DMS114 treated with DMSO at 0.1 percent for 48 hours (cell line): ENCODE results near the gene DPT.

ENCODE experiments used
- DNase-seq: peaks from one replicate; lab custom pipeline; 2025; ENCODE audit not compliant: unreplicated experiment; lab: John Stamatoyannopoulos, UW

DPT gene

DNA sequence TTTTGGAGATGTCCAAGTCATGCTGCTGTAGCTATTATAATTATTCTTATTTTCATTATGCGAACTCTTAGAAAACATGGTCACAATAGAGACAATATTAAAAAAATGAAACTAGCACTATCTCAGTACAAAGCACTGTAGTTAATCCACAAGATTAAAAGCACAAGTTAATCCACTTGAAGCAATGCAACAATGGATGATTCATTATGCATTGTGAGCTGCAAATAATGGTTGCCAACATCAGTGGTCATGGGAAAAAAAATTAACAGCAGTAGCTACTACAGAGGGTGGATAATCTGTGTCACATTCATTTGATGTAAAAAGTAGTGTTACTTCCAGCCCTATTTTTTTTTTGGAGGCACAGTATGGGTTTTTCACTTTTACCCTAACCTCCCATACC lies 56.7 kb downstream of the DPT start:
- no peak for DNase-seq

- no peak for DNase-seq
Observed at GRCh38 chr1:168671782-168672181, 57.2 kb downstream of the DPT start.

DNA sequence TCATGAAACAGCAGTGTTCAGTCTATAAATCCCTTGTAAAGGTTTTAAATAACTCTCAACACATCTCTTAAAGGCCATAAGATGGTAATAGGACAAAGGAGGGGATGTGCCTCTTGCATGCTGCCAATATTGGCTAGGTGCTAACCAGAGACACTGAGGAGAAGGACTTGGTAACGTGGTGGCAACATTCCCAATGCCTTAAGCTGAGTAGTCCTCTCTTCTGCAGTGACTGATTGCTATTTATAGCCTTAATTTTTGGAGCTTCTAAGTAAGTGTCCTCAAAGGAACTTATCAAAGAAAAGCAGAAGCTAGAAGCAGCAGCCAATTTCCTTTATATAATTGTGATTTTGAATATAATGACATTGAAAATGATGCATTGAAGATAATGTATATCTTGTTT lies 63.0 kb downstream of the DPT start:
- DNase-seq = no peak

DNA sequence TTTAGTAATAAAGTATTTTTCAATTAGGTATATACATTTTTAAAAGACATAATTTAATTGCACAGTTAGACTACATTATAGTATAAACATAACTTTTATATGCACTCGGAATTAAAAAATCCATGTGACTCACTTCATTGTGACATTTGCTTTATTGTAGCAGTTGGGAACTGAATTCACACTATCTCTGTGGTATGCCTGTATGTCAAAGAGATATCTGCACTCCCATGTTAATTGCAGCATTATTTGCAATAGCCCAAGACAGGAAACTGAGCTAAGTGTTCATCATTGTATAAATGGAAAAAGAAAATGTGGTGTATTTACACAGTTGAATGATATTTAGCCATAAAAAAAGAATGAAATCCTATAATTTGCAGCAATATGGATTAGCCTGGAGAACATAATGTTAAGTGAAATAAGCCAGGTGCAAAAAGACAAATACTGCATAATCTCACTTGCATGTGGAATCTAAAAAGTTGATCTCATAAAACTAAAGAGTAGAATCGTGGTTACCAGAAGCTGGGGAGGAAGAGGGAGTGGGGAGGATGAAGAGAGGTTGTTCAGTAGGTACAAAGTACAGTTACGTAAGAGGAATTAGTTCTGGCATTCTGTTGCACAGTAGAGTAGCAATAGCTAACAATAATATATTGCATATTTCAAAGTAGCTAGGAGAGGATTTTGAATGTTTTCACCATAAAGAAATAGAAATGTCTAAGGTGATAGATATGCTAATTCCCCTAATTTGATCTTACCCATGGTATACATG lies 64.8 kb downstream of the DPT start:
- DNase-seq = no peak

DNA sequence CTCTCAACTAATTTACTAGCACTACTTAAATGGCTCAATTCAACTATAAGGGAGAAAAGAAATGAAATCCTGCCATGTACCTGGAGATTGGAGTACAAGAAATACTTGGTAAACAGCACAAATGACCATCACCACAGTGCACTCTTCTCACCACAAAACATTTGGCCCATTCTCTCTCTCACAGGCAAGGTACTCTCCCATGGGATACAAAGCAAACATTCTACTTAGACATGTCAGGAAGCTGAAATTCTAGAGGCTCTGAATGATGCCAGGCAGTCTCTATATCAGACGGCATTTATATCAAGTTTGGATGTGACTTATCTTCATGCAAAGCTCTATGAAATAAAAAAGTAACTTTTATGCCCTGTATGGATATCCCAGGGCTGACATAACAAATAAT lies 72.5 kb downstream of the DPT start:
- no peak for DNase-seq

GRCh38 chr1:168654198-168654915 lies 74.6 kb downstream of the DPT start:
- no peak for DNase-seq

- no peak for DNase-seq
Observed at GRCh38 chr1:168653567-168653966, 75.4 kb downstream of the DPT start.

DNA sequence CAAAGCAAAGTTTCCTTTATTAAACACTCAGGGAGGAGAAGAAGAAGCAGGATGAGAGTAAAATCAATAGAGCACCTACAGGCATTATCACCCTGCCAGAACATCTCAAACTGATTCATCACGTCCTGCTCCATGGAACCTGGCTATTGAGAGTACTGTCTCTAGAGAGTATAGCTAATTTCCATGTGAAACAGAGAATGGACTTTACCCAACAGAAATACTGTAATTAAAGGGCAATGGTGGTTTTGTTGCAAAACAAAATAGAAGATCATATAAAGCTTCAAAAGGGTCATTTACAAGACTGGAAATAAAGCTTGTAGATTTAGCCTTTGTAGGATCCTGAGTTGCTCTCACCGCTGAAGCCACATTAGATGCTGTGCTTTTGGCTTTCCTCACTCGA lies 83.3 kb downstream of the DPT start:
- no peak for DNase-seq
